Measurements from ENCODE around the gene CLCN6. TPM values are rescaled to one million over a fixed set of nuclear protein-coding genes. Genes with fewer than 3 reads are reported as not detected.

Gene CLCN6
- total RNA-seq, 1 donor from 2014 or later = 29.2 TPM

- ATAC-seq = no peak
- TF ChIP-seq, protein P1, sequence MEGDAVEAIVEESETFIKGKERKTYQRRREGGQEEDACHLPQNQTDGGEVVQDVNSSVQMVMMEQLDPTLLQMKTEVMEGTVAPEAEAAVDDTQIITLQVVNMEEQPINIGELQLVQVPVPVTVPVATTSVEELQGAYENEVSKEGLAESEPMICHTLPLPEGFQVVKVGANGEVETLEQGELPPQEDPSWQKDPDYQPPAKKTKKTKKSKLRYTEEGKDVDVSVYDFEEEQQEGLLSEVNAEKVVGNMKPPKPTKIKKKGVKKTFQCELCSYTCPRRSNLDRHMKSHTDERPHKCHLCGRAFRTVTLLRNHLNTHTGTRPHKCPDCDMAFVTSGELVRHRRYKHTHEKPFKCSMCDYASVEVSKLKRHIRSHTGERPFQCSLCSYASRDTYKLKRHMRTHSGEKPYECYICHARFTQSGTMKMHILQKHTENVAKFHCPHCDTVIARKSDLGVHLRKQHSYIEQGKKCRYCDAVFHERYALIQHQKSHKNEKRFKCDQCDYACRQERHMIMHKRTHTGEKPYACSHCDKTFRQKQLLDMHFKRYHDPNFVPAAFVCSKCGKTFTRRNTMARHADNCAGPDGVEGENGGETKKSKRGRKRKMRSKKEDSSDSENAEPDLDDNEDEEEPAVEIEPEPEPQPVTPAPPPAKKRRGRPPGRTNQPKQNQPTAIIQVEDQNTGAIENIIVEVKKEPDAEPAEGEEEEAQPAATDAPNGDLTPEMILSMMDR (IDR thresholded peaks at IDR 0.05) = no peak
- Histone ChIP-seq H3K36me3 (no peaks in the 10 kb centered on the region), H3K4me3 (no peak overlapping the region), H3K27me3 (ENCODE audit: low read depth) (peaks cover 3% of the 10 kb centered on the region), H3K9me3 (no peaks in the 10 kb centered on the region), H3K27ac (no peak overlapping the region), H3K4me1 (no peaks in the 10 kb centered on the region)
- DNase-seq = no peak
- intact Hi-C loops (cut with DNase I) = no loop called here
Measured at GRCh38 chr1:11869104-11869503, 63.1 kb downstream of the CLCN6 start.

DNA sequence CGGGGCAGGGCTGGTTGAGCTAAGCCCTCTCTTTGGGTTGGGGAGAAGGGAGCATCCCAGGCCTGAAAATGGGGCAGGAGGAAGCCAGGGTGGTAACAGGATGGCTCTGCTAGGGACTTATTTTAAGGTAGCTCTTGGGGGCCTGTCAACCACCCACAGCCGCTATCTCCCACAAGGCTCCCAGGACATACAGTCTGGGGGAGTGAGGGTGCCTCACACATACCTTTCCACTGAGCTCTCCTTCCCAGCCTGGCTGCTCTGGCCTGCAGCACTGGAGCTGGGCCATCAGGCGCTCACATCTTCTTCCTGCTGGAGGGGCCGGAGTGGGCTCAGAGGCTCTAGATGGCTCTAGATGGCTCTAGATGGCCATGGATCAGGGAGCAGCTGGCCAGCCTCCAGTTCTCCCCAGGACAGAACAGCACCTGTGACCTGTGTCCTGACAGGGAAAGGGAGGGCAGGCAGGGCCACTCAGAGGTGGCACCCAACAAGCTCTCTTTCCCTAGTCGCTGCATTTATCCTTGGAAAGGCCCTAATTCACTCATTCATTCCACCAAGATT is 63.7 kb downstream of the CLCN6 start:
- intact Hi-C loops (cut with DNase I) = no loop called here
- Histone ChIP-seq H3K27ac (no peak overlapping the region), H3K4me1 (no peaks in the 10 kb centered on the region), H3K9me3 (no peaks in the 10 kb centered on the region), H3K4me3 (no peak overlapping the region), H3K27me3 (ENCODE audit: low read depth) (peaks cover 6% of the 10 kb centered on the region), H3K36me3 (no peaks in the 10 kb centered on the region)
- ATAC-seq (no peak), DNase-seq (no peak)
- TF ChIP-seq, protein P1 (IDR thresholded peaks at IDR 0.05) = no peak

GRCh38 chr1:11872545-11872944 is 66.6 kb downstream of the CLCN6 start:
- TF ChIP-seq, protein P1 (IDR thresholded peaks at IDR 0.05) = no peak
- Histone ChIP-seq H3K27me3 (ENCODE audit: low read depth) (peaks cover 6% of the 10 kb centered on the region), H3K9me3 (no peaks in the 10 kb centered on the region), H3K4me3 (no peak overlapping the region), H3K36me3 (no peaks in the 10 kb centered on the region), H3K4me1 (peaks cover 7% of the 10 kb centered on the region), H3K27ac (no peak overlapping the region)
- ATAC-seq = no peak
- DNase-seq = no peak
- intact Hi-C loops (cut with DNase I) = no loop called here

DNA sequence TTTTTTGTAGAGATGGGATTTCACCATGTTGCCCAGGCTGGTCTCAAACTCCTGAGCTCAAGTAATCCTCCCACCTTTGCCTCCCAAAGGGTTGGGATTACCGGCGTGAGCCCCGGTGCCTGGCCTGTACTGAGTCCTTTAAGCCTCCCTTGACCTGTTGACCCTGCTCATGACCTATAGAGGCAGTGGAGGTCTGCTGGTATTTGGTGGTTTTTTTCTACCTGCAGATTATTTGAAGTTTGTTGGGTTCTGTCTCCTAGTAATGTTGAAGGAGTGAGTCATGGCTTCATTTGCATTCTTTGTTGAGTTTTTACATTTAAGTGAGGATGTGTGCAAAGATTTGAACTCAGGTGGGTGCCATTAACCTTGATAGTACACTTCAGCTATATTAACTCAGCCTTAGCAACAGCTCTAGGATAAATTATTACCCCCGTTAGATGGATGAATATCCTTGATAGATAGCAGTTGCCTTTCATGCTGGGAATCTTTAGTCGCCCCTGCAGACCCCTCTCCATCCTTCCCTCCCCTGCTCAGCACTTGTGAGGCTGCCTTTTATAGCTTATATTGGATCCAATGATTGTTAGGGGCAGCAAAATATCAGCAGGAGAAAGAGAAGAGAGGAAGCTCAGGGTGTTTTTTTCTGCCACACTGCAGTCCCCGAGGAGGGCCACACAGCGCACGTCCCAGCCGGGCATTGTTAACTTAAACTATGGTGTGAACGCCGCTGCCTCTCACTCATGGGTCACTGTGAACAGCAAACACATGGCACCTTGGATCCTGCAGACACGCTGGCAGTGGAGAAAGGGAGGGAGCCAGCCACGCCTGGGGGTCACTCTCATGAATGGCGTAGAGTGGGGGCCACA is 67.6 kb downstream of the CLCN6 start:
- peaks cover 7% of the 10 kb centered on the region for H3K4me1 ChIP-seq
- DNase-seq = no peak

DNA sequence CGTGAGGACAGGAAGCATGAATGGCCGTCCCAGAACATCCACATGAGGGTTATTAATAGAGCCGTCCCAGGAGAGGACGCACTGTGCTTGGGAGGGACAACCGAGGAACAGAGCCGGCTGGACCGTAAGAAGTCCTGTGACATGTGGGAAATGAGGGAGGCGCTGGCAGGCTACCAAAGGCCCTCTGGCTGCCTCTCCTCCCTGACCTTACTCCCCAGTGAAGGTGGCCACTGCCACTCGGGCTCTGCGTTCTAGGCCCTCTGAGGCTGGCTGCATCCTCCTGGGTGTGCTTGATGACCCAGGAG is 68.2 kb downstream of the CLCN6 start:
- DNase-seq = no peak
- ATAC-seq = peak in 1 of 2 donors; percentile 27
- Histone ChIP-seq H3K27me3 (ENCODE audit: low read depth) (peaks cover 8% of the 10 kb centered on the region), H3K27ac (no peak overlapping the region), H3K4me1 (peaks cover 7% of the 10 kb centered on the region), H3K4me3 (no peak overlapping the region), H3K36me3 (no peaks in the 10 kb centered on the region), H3K9me3 (no peaks in the 10 kb centered on the region)
- intact Hi-C loops (cut with DNase I) = no loop called here
- TF ChIP-seq, protein P1 (IDR thresholded peaks at IDR 0.05) = no peak

More for the DNA sequence above, 67.6 kb downstream of the CLCN6 start:
- Histone ChIP-seq H3K27me3 (ENCODE audit: low read depth) (peaks cover 6% of the 10 kb centered on the region), H3K27ac (no peak overlapping the region), H3K4me3 (no peak overlapping the region), H3K36me3 (no peaks in the 10 kb centered on the region), H3K9me3 (no peaks in the 10 kb centered on the region)
- TF ChIP-seq, protein P1 (IDR thresholded peaks at IDR 0.05) = no peak
- ATAC-seq = no peak
- intact Hi-C loops (cut with DNase I) = no loop called here

All from lower lobe of right lung (tissue), 2 donors.